GM12872 (cell line): Measurements from ENCODE around the gene ADAMTS18.

Experiments used
- TF ChIP-seq, protein P1 (sequence below): IDR thresholded peaks from 3 replicates; pipeline ENCODE4 v1.5.1; 2011; ENCODE audit warnings: low read depth, mild to moderate bottlenecking, low read length, moderate library complexity; ENCODE audit not compliant: insufficient read depth

The ADAMTS18 gene

DNA sequence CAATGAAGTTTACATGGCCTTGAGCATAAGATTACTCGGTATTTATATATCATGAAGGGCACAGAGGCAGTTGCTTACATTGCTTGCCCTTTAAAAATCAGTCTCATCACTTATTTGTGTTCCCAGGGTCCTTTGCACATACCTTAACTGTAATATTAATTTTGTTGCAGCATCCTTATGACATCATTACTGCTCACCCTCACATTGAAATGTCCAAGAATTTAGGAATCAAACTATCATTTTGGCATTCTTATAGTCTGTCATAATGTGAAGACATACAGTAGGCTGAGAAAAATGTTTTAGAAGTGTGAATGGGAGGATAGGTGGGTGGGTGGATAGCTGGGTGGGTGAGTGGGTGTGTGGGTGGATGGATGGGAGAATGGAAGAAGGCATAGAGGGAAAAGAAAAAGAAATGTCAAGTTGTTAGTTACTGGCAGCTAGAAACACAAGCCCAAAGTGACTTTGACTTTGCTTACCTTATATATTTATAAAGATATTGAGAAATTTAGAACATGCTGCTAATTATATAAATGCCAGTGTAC, 17.8 kb downstream of the ADAMTS18 start:
- TF ChIP-seq, protein P1, sequence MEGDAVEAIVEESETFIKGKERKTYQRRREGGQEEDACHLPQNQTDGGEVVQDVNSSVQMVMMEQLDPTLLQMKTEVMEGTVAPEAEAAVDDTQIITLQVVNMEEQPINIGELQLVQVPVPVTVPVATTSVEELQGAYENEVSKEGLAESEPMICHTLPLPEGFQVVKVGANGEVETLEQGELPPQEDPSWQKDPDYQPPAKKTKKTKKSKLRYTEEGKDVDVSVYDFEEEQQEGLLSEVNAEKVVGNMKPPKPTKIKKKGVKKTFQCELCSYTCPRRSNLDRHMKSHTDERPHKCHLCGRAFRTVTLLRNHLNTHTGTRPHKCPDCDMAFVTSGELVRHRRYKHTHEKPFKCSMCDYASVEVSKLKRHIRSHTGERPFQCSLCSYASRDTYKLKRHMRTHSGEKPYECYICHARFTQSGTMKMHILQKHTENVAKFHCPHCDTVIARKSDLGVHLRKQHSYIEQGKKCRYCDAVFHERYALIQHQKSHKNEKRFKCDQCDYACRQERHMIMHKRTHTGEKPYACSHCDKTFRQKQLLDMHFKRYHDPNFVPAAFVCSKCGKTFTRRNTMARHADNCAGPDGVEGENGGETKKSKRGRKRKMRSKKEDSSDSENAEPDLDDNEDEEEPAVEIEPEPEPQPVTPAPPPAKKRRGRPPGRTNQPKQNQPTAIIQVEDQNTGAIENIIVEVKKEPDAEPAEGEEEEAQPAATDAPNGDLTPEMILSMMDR, result no peak

GRCh38 chr16:77414752-77415231, 20.0 kb downstream of the ADAMTS18 start:
- TF ChIP-seq, protein P1, result no peak

DNA sequence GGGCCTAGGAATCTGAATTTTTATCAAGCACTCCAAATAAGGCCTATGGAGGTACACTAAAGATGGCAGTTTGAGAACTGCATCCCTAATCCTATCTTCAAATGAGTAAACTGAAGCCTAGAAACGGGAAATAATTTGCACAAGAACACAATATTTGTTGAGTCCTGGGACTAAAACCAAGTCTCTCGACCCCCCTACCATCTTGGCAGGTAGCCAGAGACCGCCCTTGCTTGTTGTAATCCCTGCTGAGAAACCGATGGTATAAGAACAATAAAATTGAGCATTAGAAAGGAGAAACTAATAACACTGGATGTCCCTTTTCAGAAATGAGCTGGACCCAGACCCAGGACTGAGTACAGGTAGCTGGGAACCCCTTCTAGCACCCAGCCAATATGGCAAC, 24.4 kb downstream of the ADAMTS18 start:
- TF ChIP-seq, protein P1, result no peak

GRCh38 chr16:77409311-77409710, 25.5 kb downstream of the ADAMTS18 start:
- TF ChIP-seq, protein P1, result no peak

DNA sequence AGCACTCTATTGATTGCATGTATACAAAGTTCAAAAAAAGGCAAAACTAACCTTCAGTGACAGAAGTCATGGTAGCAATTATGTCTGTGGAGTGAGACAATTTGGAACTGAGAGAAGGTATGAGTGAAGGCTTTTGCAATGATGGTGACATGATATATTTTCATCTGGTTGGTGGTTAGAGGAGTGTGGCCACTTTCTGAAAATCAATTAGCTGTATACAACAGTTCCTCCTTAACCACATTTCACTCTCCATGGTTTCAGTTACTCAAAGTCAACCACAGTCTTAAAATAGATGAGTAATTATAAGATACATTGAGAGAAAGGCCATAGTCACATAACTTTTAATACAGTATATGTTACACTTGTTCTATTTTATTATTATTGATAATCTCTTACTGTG, 26.2 kb downstream of the ADAMTS18 start:
- TF ChIP-seq, protein P1, result no peak

DNA sequence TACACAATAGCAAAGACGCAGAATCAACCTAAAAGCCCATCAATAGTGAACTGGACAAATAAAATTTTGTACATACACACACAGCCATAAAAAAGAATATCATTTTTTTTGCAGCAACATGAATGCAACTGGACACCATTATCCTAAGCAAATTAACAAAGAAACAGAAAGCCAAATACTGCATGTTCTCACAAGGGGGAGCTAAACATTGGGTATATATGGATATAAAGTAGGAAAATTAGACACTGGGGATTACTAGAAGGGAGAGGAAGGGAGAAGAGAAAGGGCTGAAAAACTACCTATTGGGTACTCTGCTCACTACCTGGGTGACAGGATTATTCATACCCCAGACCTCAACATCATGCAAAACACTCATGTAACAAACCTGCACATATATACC, 28.2 kb downstream of the ADAMTS18 start:
- TF ChIP-seq, protein P1, result no peak; the same call in 2 of the 3 replicates

GRCh38 chr16:77404775-77405174, 30.1 kb downstream of the ADAMTS18 start:
- TF ChIP-seq, protein P1, result no peak
